ENCODE measurements around the gene MSI2.

DNA sequence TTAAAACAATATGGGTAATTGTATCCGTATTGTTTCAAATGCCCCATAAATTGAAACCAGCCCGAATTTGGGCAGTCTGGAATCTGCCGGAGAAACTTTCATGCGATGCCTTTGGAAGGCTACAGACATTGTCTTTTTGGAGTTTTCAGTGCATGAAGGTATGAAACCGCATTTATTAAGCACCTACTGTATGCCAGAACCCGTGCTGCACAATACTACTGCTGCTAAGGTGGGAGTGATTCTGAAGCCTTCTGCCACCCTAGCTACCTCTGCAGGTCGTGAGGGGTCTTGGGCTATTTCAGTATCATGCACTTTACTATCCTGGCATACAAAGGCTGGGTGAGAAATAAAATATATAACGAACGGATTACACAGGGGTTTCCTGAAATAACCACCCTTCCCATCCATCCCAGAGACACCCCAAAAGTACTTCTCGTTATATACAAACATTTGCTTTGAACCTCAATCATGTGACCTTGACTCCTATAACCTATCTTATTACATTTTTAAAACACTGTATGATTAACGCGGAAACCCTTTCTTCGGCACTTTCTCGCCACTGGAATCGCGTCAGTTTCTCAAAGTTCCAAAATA is 1.0 kb upstream of the MSI2 start:
- TF ChIP-seq, protein P1, sequence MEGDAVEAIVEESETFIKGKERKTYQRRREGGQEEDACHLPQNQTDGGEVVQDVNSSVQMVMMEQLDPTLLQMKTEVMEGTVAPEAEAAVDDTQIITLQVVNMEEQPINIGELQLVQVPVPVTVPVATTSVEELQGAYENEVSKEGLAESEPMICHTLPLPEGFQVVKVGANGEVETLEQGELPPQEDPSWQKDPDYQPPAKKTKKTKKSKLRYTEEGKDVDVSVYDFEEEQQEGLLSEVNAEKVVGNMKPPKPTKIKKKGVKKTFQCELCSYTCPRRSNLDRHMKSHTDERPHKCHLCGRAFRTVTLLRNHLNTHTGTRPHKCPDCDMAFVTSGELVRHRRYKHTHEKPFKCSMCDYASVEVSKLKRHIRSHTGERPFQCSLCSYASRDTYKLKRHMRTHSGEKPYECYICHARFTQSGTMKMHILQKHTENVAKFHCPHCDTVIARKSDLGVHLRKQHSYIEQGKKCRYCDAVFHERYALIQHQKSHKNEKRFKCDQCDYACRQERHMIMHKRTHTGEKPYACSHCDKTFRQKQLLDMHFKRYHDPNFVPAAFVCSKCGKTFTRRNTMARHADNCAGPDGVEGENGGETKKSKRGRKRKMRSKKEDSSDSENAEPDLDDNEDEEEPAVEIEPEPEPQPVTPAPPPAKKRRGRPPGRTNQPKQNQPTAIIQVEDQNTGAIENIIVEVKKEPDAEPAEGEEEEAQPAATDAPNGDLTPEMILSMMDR (IDR thresholded peaks at IDR 0.05; ENCODE audit: insufficient read depth, low read depth, low read length), result no peak
- TF ChIP-seq EZH2 (IDR thresholded peaks at IDR 0.05; ENCODE audit: insufficient read depth, low read length), result no peak
